BJ (cell line): ENCODE results near the gene ARPC5. TPM values are rescaled to one million over a fixed set of nuclear protein-coding genes. Genes with fewer than 3 reads are reported as not detected.

Experiments used
- CTCF ChIA-PET: fragments of 350-600 bp; formaldehyde crosslinking; extraction: SDS; loops from one replicate; lab custom pipeline; 2021; ENCODE audit warnings: antibody characterized with exemption, inconsistent platforms; lab: Yijun Ruan, JAX
- POLR2A ChIA-PET: fragments of 300-600 bp; sonication (Branson Sonifier 250); formaldehyde crosslinking; extraction: SDS; loops from one replicate; lab custom pipeline; 2021; ENCODE audit warnings: antibody characterized with exemption; lab: Charles Lee
- DNase-seq: peaks from one replicate; pipeline ENCODE4 v3.0.0-alpha.2; 2011; ENCODE audit warnings: low read depth
- H3K27me3 ChIP-seq: 2 replicates; pipeline ENCODE4 v1.6.0; 2011; ENCODE audit warnings: low read length; ENCODE audit not compliant: control insufficient read depth, insufficient read depth
- H3K36me3 ChIP-seq: 2 replicates; pipeline ENCODE4 v1.5.1; 2011; ENCODE audit warnings: low read length; ENCODE audit not compliant: control insufficient read depth, insufficient read depth
- H3K4me3 ChIP-seq: 2 replicates; pipeline ENCODE4 v1.5.1; 2011; ENCODE audit warnings: low read depth, mild to moderate bottlenecking, control low read depth, low read length
- CTCF ChIP-seq: IDR thresholded peaks from 2 replicates; pipeline ENCODE4 v1.5.1; 2011; ENCODE audit warnings: low read depth, mild to moderate bottlenecking, control low read depth, inconsistent platforms, low read length, moderate library complexity; ENCODE audit not compliant: insufficient read depth
- polyA plus RNA-seq: library from polyadenylated mRNA; depleted of rRNA; stranded (reverse); fragments of >200 nt; gene quantifications from 2 replicates; pipeline ENCODE4 v1.2.3, GENCODE V29; 2011

Gene ARPC5
- polyA plus RNA-seq, 1 experiment, result 176 TPM

DNA sequence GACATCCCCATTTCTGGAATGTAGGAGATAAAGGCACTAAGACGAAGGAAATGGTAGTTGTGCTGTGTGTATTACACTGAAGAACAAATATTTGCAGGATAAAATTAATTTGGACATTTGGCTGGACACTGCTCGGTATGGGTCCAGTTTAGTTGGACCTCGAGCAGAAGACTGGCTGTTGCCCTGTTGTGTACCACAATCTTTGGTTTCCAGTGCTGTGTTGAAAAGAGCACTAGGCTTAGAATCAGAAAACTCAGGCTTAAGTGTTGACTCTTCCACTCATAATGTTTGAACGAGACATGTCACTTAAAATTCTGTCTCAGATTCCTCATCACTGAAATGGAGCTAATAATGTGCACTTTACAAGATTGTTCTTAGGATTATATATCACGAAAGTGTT is 1.2 kb upstream of the ARPC5 start:
- no peak for TF ChIP-seq CTCF
- DNase-seq, result no peak
- ChIA-PET CTCF (no interaction called here), POLR2A (no interaction called here)
- Histone ChIP-seq H3K27me3 (no peaks in the 10 kb centered on the region), H3K36me3 (no peaks in the 10 kb centered on the region), H3K4me3 (peak overlapping the region; percentile 98)

DNA sequence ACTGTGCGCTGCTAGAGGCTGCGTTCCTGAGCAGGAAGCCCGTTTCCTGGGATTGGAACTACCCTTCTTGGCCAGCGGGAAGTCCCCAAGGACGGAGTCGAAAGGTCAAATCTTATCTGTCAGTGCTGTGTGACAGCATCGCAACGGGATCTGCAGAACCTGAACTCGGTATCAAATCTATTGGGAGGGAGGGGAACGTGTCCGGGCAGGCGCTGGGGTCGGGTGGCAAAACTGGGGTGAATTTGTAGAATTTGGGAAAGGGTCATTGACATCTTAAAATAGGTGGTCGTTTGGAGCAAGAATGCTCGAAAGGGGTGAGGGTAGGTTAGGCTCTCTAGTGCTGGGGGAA is 725 bp upstream of the ARPC5 start:
- no peaks in the 10 kb centered on the region for H3K27me3 ChIP-seq
- ChIA-PET POLR2A (no interaction called here), CTCF (no interaction called here)
- DNase-seq, result no peak
- H3K4me3 ChIP-seq, result peak overlapping the region; percentile 98
- H3K36me3 ChIP-seq, result no peaks in the 10 kb centered on the region; the same call in 1 of the 2 replicates
- TF ChIP-seq CTCF, result no peak

DNA sequence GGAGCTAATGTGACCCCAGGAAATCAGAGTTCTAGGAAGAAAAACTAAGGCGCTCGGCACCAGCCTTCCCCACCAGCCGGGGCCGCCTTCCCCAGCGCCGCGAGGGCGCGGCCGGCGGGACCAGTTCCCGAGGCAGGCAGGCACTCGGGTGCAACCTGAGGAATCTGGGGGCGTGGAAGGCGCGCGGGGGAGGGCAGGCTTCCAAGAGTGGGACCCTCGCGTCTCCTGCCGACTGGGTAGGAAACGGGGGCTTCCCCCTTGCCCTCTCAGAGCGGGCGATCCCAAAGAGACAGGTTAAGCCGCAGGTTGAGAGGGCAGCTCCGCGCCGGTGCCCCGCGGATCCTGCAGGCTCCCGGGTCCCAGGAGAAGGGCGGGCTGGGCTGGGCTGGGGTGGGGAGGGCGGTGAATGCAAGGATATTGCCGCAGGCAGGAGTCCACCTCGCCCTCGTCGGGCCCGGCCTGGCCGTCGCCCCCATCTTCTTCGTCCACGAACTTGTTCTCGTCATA is 431 bp downstream of the ARPC5 start:
- peak overlapping the region; percentile 98 for H3K4me3 ChIP-seq
- TF ChIP-seq CTCF, result no peak
- CTCF ChIA-PET, result interaction anchor here (0.7 kb wide), 1 partner anchor 433 kb away, joined by 3 read pairs; no protein-coding TSS in a partner anchor
- POLR2A ChIA-PET, result no interaction called here
- DNase-seq, result no peak
- no peaks in the 10 kb centered on the region for H3K27me3 ChIP-seq
- H3K36me3 ChIP-seq, result no peaks in the 10 kb centered on the region; the same call in 1 of the 2 replicates

- no peaks in the 10 kb centered on the region for H3K27me3 ChIP-seq
- H3K36me3 ChIP-seq, result no peaks in the 10 kb centered on the region; the same call in none of the 2 replicates
- DNase-seq, result no peak
- no peak for TF ChIP-seq CTCF
- POLR2A ChIA-PET, result interaction anchor here (0.6 kb wide), 1 partner anchor 231 kb away, joined by 5 read pairs; no protein-coding TSS in a partner anchor
- H3K4me3 ChIP-seq, result peak overlapping the region; percentile 98
- CTCF ChIA-PET, result interaction anchor here (0.7 to 1.0 kb wide), 4 partner anchors 12 to 434 kb away, joined by 3 to 4 read pairs (median 3); no protein-coding TSS in a partner anchor
These were observed 1.0 kb downstream of the ARPC5 start for GRCh38 chr1:183634429-183635065.

GRCh38 chr1:183633676-183634343 is 1.8 kb downstream of the ARPC5 start:
- ChIA-PET POLR2A (interaction anchor here (0.6 kb wide), 2 partner anchors 232 to 1990 kb away, joined by 3 to 5 read pairs; no protein-coding TSS in a partner anchor), CTCF (interaction anchor here (0.6 to 1.1 kb wide), 6 partner anchors 13 to 352 kb away, joined by 3 to 4 read pairs (median 3); no protein-coding TSS in a partner anchor)
- H3K36me3 ChIP-seq, result no peaks in the 10 kb centered on the region; the same call in none of the 2 replicates
- DNase-seq, result peak; percentile 51
- H3K4me3 ChIP-seq, result peak overlapping the region; percentile 98
- no peaks in the 10 kb centered on the region for H3K27me3 ChIP-seq
- TF ChIP-seq CTCF, result peak; percentile 53
